HG03469 (cell line): ENCODE results near the gene CHMP5.

Experiments used
- ATAC-seq: cut with Tn5 transposase; IDR thresholded peaks from one replicate; pipeline ENCODE4 v1.9.1; 2021; ENCODE audit warnings: mild to moderate bottlenecking, moderate library complexity, moderate number of reproducible peaks; ENCODE audit not compliant: unreplicated experiment

Gene CHMP5

GRCh38 chr9:33264473-33265177 is at the start of gene CHMP5, which contains the start of gene BAG1:
CHMP5 (plus strand) TSS chr9:33265049; CDS start chr9:33265079, 30 bp downstream.
BAG1 (minus strand) TSS chr9:33264708.
- ATAC-seq, result peak; percentile 55

- no peak for ATAC-seq
Observed at GRCh38 chr9:33220681-33221567, 43.9 kb upstream of the CHMP5 start.

- ATAC-seq, result no peak
Observed at GRCh38 chr9:33221568-33221884, 43.3 kb upstream of the CHMP5 start.

- no peak for ATAC-seq
Observed at GRCh38 chr9:33222031-33222430, 42.8 kb upstream of the CHMP5 start.

GRCh38 chr9:33223696-33224095 is 41.2 kb upstream of the CHMP5 start:
- ATAC-seq, result no peak

GRCh38 chr9:33225319-33226147 is 39.3 kb upstream of the CHMP5 start:
- ATAC-seq, result no peak

- ATAC-seq, result no peak
Observed at GRCh38 chr9:33227008-33227398, 37.8 kb upstream of the CHMP5 start.

GRCh38 chr9:33227741-33228140 is 37.1 kb upstream of the CHMP5 start:
- no peak for ATAC-seq

GRCh38 chr9:33228606-33229005 is 36.2 kb upstream of the CHMP5 start:
- no peak for ATAC-seq

GRCh38 chr9:33229359-33230114 is 35.3 kb upstream of the CHMP5 start:
- ATAC-seq, result no peak

GRCh38 chr9:33230756-33231622 is 33.9 kb upstream of the CHMP5 start:
- no peak for ATAC-seq

GRCh38 chr9:33231623-33231942 is 33.3 kb upstream of the CHMP5 start:
- no peak for ATAC-seq

- ATAC-seq, result no peak
Observed at GRCh38 chr9:33232815-33233214, 32.0 kb upstream of the CHMP5 start.

GRCh38 chr9:33233626-33234342 is 31.1 kb upstream of the CHMP5 start:
- no peak for ATAC-seq

GRCh38 chr9:33234511-33235467 is 30.1 kb upstream of the CHMP5 start:
- no peak for ATAC-seq

- ATAC-seq, result no peak
Observed at GRCh38 chr9:33236571-33236970, 28.3 kb upstream of the CHMP5 start.

GRCh38 chr9:33239921-33240320 is 24.9 kb upstream of the CHMP5 start, which contains the start of gene SPINK4:
SPINK4 (plus strand) TSS chr9:33240167; CDS start chr9:33240209, 42 bp downstream.
- ATAC-seq, result no peak

GRCh38 chr9:33241298-33241697 is 23.6 kb upstream of the CHMP5 start:
- no peak for ATAC-seq
